PC-9 (cell line): ENCODE measurements around the gene CCDC78. TPM values are rescaled to one million over a fixed set of nuclear protein-coding genes. Genes with fewer than 3 reads are reported as not detected.

Experiments used
- BruUV-seq: library from RNA; stranded (reverse); fragments of 400-500 nt; replicated peaks from 2 replicates; lab custom pipeline; 2021; lab: Mats Ljungman, UMichigan
- CTCF ChIA-PET: fragments of 300-600 bp; sonication (Branson Sonifier 250); formaldehyde crosslinking; loops from one replicate; lab custom pipeline; 2022; ENCODE audit warnings: antibody characterized with exemption; lab: Charles Lee
- POLR2A ChIA-PET: fragments of 300-600 bp; sonication (Branson Sonifier 250); formaldehyde crosslinking; loops from one replicate; lab custom pipeline; 2022; ENCODE audit warnings: antibody characterized with exemption; ENCODE audit not compliant: unreplicated experiment; lab: Charles Lee
- DNase-seq, 2 experiments: peaks; one replicate each; pipeline versions ENCODE4 v3.0.0 to v3.0.0-alpha.2; 2015 to 2022; ENCODE audit warnings: mixed read lengths in 1 of 2
- H2AFZ ChIP-seq: fragments of 200-600 bp; sonication (generic); 2 replicates; pipeline ENCODE4 v1.8.1; 2017; ENCODE audit warnings: antibody characterized with exemption
- H3F3A ChIP-seq: fragments of 200-600 bp; sonication (generic); 2 replicates; pipeline ENCODE4 v1.8.1; 2017; ENCODE audit warnings: antibody characterized with exemption, mild to moderate bottlenecking, low read depth; ENCODE audit not compliant: insufficient read depth
- H3K27ac ChIP-seq: fragments of 200-600 bp; sonication (generic); 2 replicates; pipeline ENCODE4 v1.6.1; 2016; ENCODE audit warnings: mixed run types
- H3K27me3 ChIP-seq: fragments of 200-600 bp; sonication (generic); 2 replicates; pipeline ENCODE4 v1.6.1; 2016; ENCODE audit warnings: low read depth, mixed run types; ENCODE audit not compliant: insufficient read depth
- H3K36me3 ChIP-seq: fragments of 200-600 bp; sonication (generic); 2 replicates; pipeline ENCODE4 v1.6.1; 2016; ENCODE audit warnings: low read depth, mixed run types
- H3K4me1 ChIP-seq: fragments of 200-600 bp; sonication (generic); replicated peaks from 2 replicates; pipeline ENCODE4 v1.6.1; 2016; ENCODE audit warnings: mixed run types; ENCODE audit not compliant: insufficient read depth
- H3K4me2 ChIP-seq: fragments of 200-600 bp; sonication (generic); 2 replicates; pipeline ENCODE4 v1.6.1; 2017; ENCODE audit warnings: mixed run types
- H3K4me3 ChIP-seq: fragments of 200-600 bp; sonication (generic); 2 replicates; pipeline ENCODE4 v1.6.1; 2016; ENCODE audit warnings: mixed run types
- H3K79me2 ChIP-seq: fragments of 200-600 bp; sonication (generic); 2 replicates; pipeline ENCODE4 v1.6.1; 2017; ENCODE audit warnings: low read depth, mixed run types
- H3K9me2 ChIP-seq: fragments of 200-600 bp; sonication (generic); 2 replicates; pipeline ENCODE4 v1.8.1; 2017; ENCODE audit warnings: mild to moderate bottlenecking; ENCODE audit not compliant: insufficient read depth
- H3K9me3 ChIP-seq: fragments of 200-600 bp; sonication (generic); 2 replicates; pipeline ENCODE4 v1.8.1; 2016; ENCODE audit warnings: low read depth; ENCODE audit not compliant: insufficient read depth
- H4K20me1 ChIP-seq: fragments of 200-600 bp; sonication (generic); 2 replicates; pipeline ENCODE4 v1.8.1; 2017; ENCODE audit not compliant: insufficient read depth
- CTCF ChIP-seq: fragments of 200-600 bp; sonication (generic); conservative IDR thresholded peaks from 2 replicates; pipeline ENCODE4 v1.6.1; 2017; ENCODE audit warnings: mixed run types, antibody characterized with exemption, mild to moderate bottlenecking, moderate library complexity
- EZH2 ChIP-seq: fragments of 200-600 bp; sonication (generic); IDR thresholded peaks from 2 replicates; pipeline ENCODE4 v1.8.0; 2017; ENCODE audit warnings: antibody characterized with exemption, low read depth
- intact Hi-C: fragments of 100-400 bp; cut with micrococcal nuclease; formaldehyde crosslinking; loops from one replicate; pipeline ENCODE4 v1.10.0; 2022; ENCODE audit not compliant: unreplicated experiment
- total RNA-seq: library from RNA; stranded (reverse); gene quantifications from 2 replicates; pipeline ENCODE4 v1.2.3, GENCODE V29; 2021

Gene CCDC78
- total RNA-seq, 1 experiment from 2014 or later: 4.2 TPM

GRCh38 chr16:716200-716568, 10.1 kb downstream of the CCDC78 start:
- H3K27ac ChIP-seq: no peak overlapping the region

DNA sequence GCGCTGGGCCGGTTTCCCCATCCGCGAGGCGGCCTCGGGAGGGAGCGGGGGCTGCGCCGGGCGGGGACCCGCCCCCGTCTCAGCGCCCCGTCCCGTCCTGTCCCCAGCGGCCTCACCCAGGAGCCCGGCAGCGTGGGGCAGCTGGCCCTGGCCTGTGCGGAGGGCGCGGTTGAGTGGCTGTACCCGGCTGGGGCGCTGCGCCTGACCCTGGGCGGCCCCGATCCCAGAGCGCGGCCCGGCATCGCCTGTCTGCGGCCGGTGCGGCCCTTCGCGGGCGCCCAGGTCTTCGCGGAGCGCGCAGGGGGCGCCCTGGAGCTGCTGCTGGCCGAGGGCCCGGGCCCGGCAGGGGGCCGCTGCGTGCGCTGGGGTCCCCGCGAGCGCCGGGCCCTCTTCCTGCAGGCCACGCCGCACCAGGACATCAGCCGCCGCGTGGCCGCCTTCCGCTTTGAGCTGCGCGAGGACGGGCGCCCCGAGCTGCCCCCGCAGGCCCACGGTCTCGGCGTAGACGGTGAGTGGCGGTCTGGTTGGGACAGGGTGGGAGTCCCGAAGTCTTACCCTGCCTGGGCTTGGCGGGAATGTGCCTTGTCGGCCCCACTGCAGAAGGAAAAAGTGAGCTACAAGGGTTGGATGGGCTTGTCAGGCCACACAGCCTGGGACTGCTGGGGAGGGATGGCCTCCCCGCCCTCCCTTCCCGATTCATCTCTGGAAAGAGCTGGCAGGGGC, 10.6 kb downstream of the CCDC78 start:
- intact Hi-C loops: no loop called here
- H3K4me1 ChIP-seq: peaks cover 55% of the 10 kb centered on the region
- H3K4me2 ChIP-seq: peak overlapping the region; percentile 85
- DNase-seq: peak in 1 of 2 experiments; percentile 45
- no TSS peak for BruUV-seq
- ChIA-PET POLR2A (interaction anchor here (0.7 to 1.5 kb wide), 4 partner anchors 10 to 93 kb away, joined by 3 to 26 read pairs (median 14); partner anchors contain the start of genes CCDC78, CHTF18 and RPUSD1), CTCF (interaction anchor here (0.6 kb wide), 2 partner anchors 43 to 581 kb away, joined by 3 read pairs; no protein-coding TSS in a partner anchor)
- H2AFZ ChIP-seq: 0 out of 2 replicates have a peak overlapping the region, but pooled peaks have one; percentile 33
- H3K4me3 ChIP-seq: peak overlapping the region; percentile 81
- peaks cover 4% of the 10 kb centered on the region; the same call in 1 of the 2 replicates for H3K79me2 ChIP-seq
- H3K9me3 ChIP-seq: no peaks in the 10 kb centered on the region
- TF ChIP-seq EZH2 (no peak), CTCF (no peak; the same call in 1 of the 2 replicates)
- peaks cover 7% of the 10 kb centered on the region; the same call in 1 of the 2 replicates for H3K27me3 ChIP-seq
- peaks cover 44% of the 10 kb centered on the region for H3F3A ChIP-seq
- H3K27ac ChIP-seq: no peak overlapping the region
- H4K20me1 ChIP-seq: peaks cover 12% of the 10 kb centered on the region; the same call in 1 of the 2 replicates
- H3K36me3 ChIP-seq: no peaks in the 10 kb centered on the region
- no peaks in the 10 kb centered on the region for H3K9me2 ChIP-seq

More at GRCh38 chr16:716200-716568, 10.1 kb downstream of the CCDC78 start:
- DNase-seq: peak; percentile 56
- POLR2A ChIA-PET: interaction anchor here (1.5 kb wide), 1 partner anchor 12 kb away, joined by 26 read pairs; no protein-coding TSS in a partner anchor
- peaks cover 4% of the 10 kb centered on the region; the same call in 1 of the 2 replicates for H3K79me2 ChIP-seq
- H3K4me2 ChIP-seq: peak overlapping the region; percentile 85
- H3K36me3 ChIP-seq: no peaks in the 10 kb centered on the region
- peak overlapping the region; percentile 81 for H3K4me3 ChIP-seq
- CTCF ChIA-PET: interaction anchor here (0.6 kb wide), 2 partner anchors 43 to 581 kb away, joined by 3 read pairs; no protein-coding TSS in a partner anchor
- H4K20me1 ChIP-seq: peaks cover 12% of the 10 kb centered on the region; the same call in 1 of the 2 replicates
- H3K9me3 ChIP-seq: no peaks in the 10 kb centered on the region
- TF ChIP-seq CTCF: no peak
- BruUV-seq: no TSS peak
- peaks cover 2% of the 10 kb centered on the region; the same call in 1 of the 2 replicates for H3K27me3 ChIP-seq
- no peaks in the 10 kb centered on the region for H3K9me2 ChIP-seq
- 0 out of 2 replicates have a peak overlapping the region, but pooled peaks have one; percentile 33 for H2AFZ ChIP-seq
- H3K4me1 ChIP-seq: peaks cover 53% of the 10 kb centered on the region
- intact Hi-C loops: no loop called here
- H3F3A ChIP-seq: peaks cover 46% of the 10 kb centered on the region
